Kidney epithelial cell (primary cell): ENCODE results near the gene CFAP299. TPM values are rescaled to one million over a fixed set of nuclear protein-coding genes. Genes with fewer than 3 reads are reported as not detected.

ENCODE experiments used
- DNase-seq: peaks from one replicate; pipeline ENCODE4 v3.0.0-alpha.2; 2010; ENCODE audit warnings: low read depth
- H3K27me3 ChIP-seq: 2 replicates; pipeline ENCODE4 v1.6.0; 2011; ENCODE audit warnings: low read length; ENCODE audit not compliant: control insufficient read depth, insufficient read depth
- H3K36me3 ChIP-seq: 2 replicates; pipeline ENCODE4 v1.5.1; 2011; ENCODE audit warnings: low read length; ENCODE audit not compliant: control insufficient read depth, insufficient read depth
- H3K4me3 ChIP-seq: 2 replicates; pipeline ENCODE4 v1.5.1; 2011; ENCODE audit warnings: low read depth, mild to moderate bottlenecking, control low read depth, low read length
- total RNA-seq: library from RNA; depleted of rRNA; stranded (reverse); fragments of >200 nt; gene quantifications from 2 replicates; pipeline ENCODE4 v1.2.3, GENCODE V29; 2015
- TF ChIP-seq, protein P1 (sequence below): IDR thresholded peaks from 2 replicates; pipeline ENCODE4 v1.5.1; 2011; ENCODE audit warnings: mild to moderate bottlenecking, moderate library complexity, low read length, control low read depth, inconsistent platforms; ENCODE audit not compliant: insufficient read depth, poor library complexity, severe bottlenecking

Gene CFAP299
- total RNA-seq, 1 donor from 2014 or later, result not detected

DNA sequence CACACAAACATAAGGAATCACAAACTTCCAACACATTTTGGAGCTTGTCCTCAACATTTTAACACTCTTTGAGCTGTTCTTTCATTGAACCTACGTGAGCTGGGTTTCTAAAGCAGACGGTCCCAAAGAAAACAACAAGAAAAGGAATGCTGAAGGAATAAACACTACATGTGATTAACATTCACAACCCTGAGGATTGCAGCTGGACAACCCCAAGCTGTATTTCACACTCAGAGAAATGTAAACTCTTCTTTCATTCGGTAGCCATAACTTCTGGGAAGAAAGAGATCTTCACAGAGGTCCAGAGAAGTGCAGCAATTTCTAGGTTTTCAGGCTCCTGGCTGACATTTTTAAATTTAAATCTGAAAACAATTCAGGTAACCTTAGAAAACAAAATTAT, 130.2 kb downstream of the CFAP299 start:
- DNase-seq, result no peak
- no peaks in the 10 kb centered on the region for H3K27me3 ChIP-seq
- no peaks in the 10 kb centered on the region for H3K36me3 ChIP-seq
- TF ChIP-seq, protein P1, sequence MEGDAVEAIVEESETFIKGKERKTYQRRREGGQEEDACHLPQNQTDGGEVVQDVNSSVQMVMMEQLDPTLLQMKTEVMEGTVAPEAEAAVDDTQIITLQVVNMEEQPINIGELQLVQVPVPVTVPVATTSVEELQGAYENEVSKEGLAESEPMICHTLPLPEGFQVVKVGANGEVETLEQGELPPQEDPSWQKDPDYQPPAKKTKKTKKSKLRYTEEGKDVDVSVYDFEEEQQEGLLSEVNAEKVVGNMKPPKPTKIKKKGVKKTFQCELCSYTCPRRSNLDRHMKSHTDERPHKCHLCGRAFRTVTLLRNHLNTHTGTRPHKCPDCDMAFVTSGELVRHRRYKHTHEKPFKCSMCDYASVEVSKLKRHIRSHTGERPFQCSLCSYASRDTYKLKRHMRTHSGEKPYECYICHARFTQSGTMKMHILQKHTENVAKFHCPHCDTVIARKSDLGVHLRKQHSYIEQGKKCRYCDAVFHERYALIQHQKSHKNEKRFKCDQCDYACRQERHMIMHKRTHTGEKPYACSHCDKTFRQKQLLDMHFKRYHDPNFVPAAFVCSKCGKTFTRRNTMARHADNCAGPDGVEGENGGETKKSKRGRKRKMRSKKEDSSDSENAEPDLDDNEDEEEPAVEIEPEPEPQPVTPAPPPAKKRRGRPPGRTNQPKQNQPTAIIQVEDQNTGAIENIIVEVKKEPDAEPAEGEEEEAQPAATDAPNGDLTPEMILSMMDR, result no peak
- H3K4me3 ChIP-seq, result no peak overlapping the region

DNA sequence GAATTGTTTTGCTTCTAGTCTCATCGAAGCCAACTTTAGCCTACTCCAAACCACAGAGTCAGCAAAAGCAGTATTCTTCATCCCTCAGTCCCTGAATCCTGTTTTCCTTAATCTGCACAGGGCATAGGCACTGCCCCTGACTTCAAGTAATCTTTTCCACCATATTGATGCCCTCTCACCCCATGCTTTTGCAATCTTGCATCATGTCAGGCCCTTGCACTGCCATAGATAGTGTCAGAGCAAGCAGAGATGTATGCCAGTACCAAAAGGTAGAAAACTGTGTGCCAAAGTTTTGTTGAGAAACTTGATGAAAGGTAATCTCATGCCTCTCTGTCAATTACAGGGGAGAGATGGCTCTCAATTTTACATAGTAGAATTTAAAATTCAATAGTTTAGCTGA, 131.1 kb downstream of the CFAP299 start:
- TF ChIP-seq, protein P1, result no peak
- no peak for DNase-seq
- Histone ChIP-seq H3K27me3 (no peaks in the 10 kb centered on the region), H3K36me3 (no peaks in the 10 kb centered on the region), H3K4me3 (no peak overlapping the region)

DNA sequence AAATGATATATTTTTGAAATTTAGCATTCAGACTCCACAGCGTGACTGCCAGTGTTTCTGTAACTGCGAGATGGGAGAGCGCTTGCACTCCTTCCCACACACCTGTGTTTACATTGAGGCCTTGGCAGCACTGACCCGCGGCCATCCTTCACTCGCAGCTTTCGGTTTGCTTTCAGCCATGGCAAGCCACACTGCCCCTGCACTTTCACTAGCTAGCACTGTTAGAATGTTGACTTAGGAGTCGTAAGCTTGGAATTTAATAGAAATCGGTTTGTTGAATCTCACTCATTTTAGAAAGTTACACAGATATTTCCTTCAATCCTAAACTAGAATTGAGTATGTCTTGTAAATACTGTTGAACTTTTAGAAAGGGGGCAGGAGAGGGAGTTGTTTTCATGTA, 136.2 kb downstream of the CFAP299 start:
- peak; percentile 26 for DNase-seq
- TF ChIP-seq, protein P1, result no peak
- H3K4me3 ChIP-seq, result peak overlapping the region; percentile 9
- H3K27me3 ChIP-seq, result no peaks in the 10 kb centered on the region
- no peaks in the 10 kb centered on the region for H3K36me3 ChIP-seq

DNA sequence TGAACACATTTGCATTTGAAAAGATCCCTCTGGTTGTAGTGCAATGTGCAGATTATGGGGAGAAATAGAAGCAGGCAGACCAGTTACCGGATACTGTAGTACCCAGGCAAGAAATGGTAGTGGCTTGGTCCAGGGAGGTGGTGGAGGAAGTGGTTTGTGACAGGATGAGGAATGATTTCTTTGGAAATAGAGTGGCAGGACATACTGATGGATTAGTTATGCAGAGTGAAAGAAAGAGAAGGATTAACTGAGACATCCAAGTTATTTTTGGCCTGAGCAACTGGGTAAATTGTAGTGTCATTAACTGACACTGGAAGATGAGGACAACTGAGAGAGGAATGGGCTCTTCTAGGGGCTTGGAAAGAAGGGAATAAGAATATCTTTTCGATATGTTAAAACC, 139.7 kb downstream of the CFAP299 start:
- H3K36me3 ChIP-seq, result no peaks in the 10 kb centered on the region
- TF ChIP-seq, protein P1, result no peak
- H3K27me3 ChIP-seq, result no peaks in the 10 kb centered on the region
- no peak overlapping the region for H3K4me3 ChIP-seq
- no peak for DNase-seq

DNA sequence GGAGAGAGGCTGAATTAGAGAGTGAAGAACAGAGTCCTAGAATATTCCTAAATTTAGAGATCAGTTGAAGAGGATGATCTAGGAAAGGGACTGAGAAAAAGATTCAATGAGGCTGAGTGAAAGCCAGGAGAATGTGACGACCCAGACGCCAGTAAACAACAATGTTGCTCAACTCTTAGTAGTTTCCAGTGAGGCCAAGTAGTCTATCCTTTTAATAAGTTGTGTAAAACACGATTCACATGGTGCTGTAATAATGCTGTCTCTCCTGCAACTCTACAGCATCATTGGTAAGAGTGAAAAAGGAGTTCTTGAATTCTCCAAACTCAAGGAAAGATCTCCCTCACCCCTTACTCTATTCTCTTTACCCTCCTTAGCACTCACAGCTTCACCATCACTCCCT, 140.3 kb downstream of the CFAP299 start:
- no peaks in the 10 kb centered on the region for H3K36me3 ChIP-seq
- TF ChIP-seq, protein P1, result no peak
- H3K4me3 ChIP-seq, result no peak overlapping the region
- no peak for DNase-seq
- no peaks in the 10 kb centered on the region for H3K27me3 ChIP-seq

DNA sequence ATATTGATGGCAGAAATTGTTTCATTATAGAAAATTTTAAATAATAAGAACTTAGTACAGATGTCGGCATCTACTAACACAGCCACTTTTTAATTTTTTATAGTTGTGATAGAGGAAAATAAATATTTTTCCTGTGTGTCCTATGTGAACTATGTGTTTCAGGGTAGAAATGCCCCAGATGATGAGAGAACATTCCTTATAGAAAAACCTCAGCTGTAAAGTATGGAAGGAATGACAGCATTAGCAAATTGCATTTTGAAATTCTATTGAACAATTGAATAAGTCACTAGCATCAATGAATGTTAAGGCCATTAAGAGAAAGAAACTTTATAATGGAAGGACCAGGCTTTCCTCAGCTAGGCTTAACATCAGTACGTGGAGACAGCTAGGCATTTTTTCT, 149.2 kb downstream of the CFAP299 start:
- H3K27me3 ChIP-seq, result no peaks in the 10 kb centered on the region
- H3K36me3 ChIP-seq, result no peaks in the 10 kb centered on the region
- H3K4me3 ChIP-seq, result no peak overlapping the region
- DNase-seq, result no peak
- TF ChIP-seq, protein P1, result no peak
